NCI-H82 treated with DMSO at 0.1 percent for 48 hours (cell line): ENCODE measurements around the gene AIG1.
"Not testable (repeated sequence)": the region's sequence is repeated elsewhere in the genome, so short reads cannot be mapped to it uniquely, and the experiment has no call there.

Experiments used
- DNase-seq: peaks from one replicate; lab custom pipeline; 2025; ENCODE audit not compliant: unreplicated experiment; lab: John Stamatoyannopoulos, UW

AIG1 gene

GRCh38 chr6:143223895-143224294 lies 163.2 kb downstream of the AIG1 start:
- no peak for DNase-seq

- DNase-seq, result no peak
Observed at GRCh38 chr6:143224516-143224915, 163.8 kb downstream of the AIG1 start.

GRCh38 chr6:143225929-143226328 lies 165.2 kb downstream of the AIG1 start:
- no peak for DNase-seq

- DNase-seq, result no peak
Observed at GRCh38 chr6:143227675-143228074, 167.0 kb downstream of the AIG1 start.

GRCh38 chr6:143229400-143229799 lies 168.7 kb downstream of the AIG1 start:
- no peak for DNase-seq

- DNase-seq, result no peak
Observed at GRCh38 chr6:143232849-143233248, 172.2 kb downstream of the AIG1 start.

GRCh38 chr6:143233554-143234285 lies 173.0 kb downstream of the AIG1 start:
- no peak for DNase-seq

- no peak for DNase-seq
Observed at GRCh38 chr6:143234734-143235133, 174.0 kb downstream of the AIG1 start.

- DNase-seq, result no peak
Observed at GRCh38 chr6:143236151-143236798, 175.6 kb downstream of the AIG1 start.

GRCh38 chr6:143238306-143238705 lies 177.6 kb downstream of the AIG1 start:
- DNase-seq, result no peak

- no peak for DNase-seq
Observed at GRCh38 chr6:143241111-143241510, 180.4 kb downstream of the AIG1 start.

- no peak for DNase-seq
Observed at GRCh38 chr6:143241911-143242310, 181.2 kb downstream of the AIG1 start.

GRCh38 chr6:143243786-143244185 lies 183.1 kb downstream of the AIG1 start:
- DNase-seq, result no peak

GRCh38 chr6:143245656-143246055 lies 185.0 kb downstream of the AIG1 start:
- no peak for DNase-seq

- not testable (repeated sequence) for DNase-seq
Observed at GRCh38 chr6:143246166-143246775, 185.6 kb downstream of the AIG1 start.

- no peak for DNase-seq
Observed at GRCh38 chr6:143247586-143247985, 186.9 kb downstream of the AIG1 start.

- DNase-seq, result no peak
Observed at GRCh38 chr6:143248359-143248758, 187.7 kb downstream of the AIG1 start.

- DNase-seq, result no peak
Observed at GRCh38 chr6:143251288-143251687, 190.6 kb downstream of the AIG1 start.

- no peak for DNase-seq
Observed at GRCh38 chr6:143252961-143253360, 192.3 kb downstream of the AIG1 start.

GRCh38 chr6:143253586-143253985 lies 192.9 kb downstream of the AIG1 start:
- DNase-seq, result no peak

GRCh38 chr6:143258945-143259344 lies 198.3 kb downstream of the AIG1 start:
- DNase-seq, result no peak

GRCh38 chr6:143260857-143261256 lies 200.2 kb downstream of the AIG1 start:
- DNase-seq, result no peak
